WI38 (cell line): Measurements from ENCODE around the gene AFM.
A peak's percentile ranks its signal among the peaks of the same experiment; 100 is the strongest.

ENCODE experiments used
- H3K4me3 ChIP-seq: 2 replicates; pipeline ENCODE4 v1.5.1; 2011; ENCODE audit warnings: low read depth, mild to moderate bottlenecking, control low read depth, low read length
- CTCF ChIP-seq: IDR thresholded peaks from 2 replicates; pipeline ENCODE4 v1.5.1; 2012; ENCODE audit warnings: low read depth, mild to moderate bottlenecking, control low read depth, low read length

Gene AFM

GRCh38 chr4:73442275-73442674 is 39.3 kb upstream of the AFM start:
- TF ChIP-seq CTCF: no peak
- H3K4me3 ChIP-seq: peak overlapping the region; percentile 11

GRCh38 chr4:73443224-73443623 is 38.3 kb upstream of the AFM start:
- no peak for TF ChIP-seq CTCF
- H3K4me3 ChIP-seq: no peak overlapping the region

DNA sequence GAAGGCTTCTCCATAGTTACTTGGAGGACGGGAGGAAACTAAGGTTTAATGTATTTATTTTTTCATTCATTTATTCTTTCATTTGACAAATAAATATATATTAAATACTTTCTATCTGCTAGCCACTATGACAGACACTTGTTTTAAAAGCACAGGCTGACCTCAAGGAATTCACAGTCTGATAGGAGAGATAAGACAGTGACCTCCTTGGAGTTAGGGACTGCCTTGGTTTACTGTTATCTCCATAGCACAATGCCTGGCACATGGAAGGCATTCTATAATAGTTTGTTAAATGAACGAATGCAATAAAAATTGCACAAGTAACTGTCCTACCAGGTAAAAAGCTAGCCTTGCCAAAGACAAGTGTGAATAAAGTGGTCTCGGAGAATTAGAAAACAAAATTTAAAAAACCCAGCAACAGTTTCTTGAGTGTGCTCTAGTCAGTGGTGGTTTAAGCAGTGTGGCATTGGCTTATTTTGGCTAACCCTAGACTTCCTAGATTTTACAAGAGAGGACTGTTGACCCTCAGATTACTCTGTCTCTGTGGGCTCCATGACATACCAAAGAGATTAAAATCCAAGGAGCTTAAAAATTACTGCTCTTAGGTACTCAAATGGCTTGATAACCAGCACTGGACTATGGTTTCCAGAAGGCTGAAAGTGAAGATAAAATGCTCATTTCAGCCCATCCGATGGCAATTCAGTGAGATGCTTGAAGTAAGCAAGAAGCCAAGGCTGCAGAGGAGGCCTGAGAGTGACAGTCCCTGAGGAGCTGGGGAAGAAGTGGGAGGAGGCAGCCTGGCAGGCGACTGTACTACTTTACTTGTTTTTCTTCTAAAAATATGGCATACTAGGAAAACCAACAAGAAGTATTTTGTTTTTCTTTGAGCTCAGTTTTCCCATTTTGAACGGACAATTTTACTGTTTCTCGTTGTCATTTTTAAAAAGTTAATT is 35.9 kb upstream of the AFM start:
- H3K4me3 ChIP-seq: no peak overlapping the region
- TF ChIP-seq CTCF: no peak

DNA sequence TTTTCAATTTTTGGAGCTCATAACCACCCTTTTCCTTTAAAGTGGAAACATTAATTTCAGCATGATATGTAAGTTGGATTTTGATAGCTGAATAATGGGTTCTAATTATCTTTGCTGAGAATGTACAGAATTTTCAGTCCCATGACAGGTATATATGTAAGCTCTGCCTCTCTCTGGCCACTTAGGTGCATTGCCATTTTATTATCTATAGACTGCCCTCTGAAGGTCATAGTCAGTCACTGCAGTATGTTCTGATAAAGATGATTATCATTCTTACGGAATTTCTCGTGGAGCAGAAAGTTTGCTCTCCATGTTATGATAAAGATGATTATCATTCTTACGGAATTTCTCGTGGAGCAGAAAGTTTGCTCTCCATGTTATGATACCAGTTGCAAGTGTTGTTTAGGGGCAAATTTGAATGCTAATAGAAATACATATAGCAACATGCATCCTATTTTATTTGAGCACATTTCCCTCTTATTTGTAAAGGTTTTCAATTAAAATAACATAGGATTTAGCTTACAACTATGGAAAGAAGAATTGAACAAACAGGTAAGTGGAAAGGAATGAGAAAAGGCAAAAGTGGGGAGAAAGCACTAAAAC is 35.1 kb upstream of the AFM start:
- no peak overlapping the region for H3K4me3 ChIP-seq
- TF ChIP-seq CTCF: peak; percentile 50; the same call in 1 of the 2 replicates

DNA sequence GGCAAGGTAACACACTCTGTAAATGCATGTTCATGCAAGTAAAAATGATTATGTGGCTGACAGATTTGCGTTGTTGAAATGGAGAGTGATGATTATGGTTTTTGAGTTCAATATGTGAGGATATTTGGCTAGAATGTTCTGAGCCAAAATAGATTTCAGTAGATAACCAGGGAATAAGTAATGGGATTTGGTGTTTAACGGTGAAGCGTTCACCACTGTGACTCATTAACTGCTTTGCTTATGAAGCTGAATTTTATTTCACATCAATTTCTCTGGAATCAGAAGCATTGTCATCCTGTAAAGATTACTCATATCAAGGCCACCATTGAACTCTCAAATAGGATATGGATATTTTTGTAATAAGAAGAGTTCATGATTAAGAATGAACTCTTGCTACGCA is 33.9 kb upstream of the AFM start:
- TF ChIP-seq CTCF: no peak
- no peak overlapping the region for H3K4me3 ChIP-seq

DNA sequence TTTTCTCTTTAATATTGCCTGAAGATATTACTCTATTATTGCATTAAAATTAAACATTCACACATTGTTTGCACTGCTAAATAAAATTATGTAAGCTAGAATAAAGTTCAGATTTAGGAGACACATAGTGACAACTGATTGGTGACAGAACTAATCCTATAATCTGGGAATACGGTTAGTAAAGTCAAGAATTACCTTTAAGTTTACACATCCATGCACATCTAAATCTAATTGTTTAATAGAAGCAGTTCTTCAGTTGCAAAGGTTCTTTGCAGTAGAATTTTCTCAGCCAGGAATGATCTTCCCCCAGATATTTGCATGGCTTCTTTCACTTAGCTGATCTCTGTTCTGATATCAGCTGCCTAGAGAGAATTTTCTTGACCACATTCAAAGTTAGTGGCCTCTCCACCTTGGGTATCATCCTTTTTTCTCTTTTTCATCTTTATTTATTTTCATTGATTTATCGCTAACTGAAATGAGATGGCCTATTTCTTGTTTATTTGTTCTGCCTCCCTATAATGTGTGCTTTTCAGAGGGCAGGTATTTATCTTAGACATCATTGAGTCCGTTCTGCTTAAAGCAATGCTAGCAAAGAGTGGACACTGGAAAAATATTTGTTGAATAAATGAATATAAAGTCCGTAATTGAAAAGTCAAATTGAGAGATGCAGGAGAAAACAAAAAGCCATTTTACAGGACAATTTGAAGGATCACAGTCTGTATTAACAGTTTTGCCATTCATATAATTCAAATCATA is 32.9 kb upstream of the AFM start:
- TF ChIP-seq CTCF: no peak
- H3K4me3 ChIP-seq: no peak overlapping the region
